Measurements from ENCODE around the gene SPACA7.
"Not testable (repeated sequence)": the region's sequence is repeated elsewhere in the genome, so short reads cannot be mapped to it uniquely, and the experiment has no call there.

Gene SPACA7

GRCh38 chr13:112432734-112433133, 56.6 kb downstream of the SPACA7 start:
- not testable (repeated sequence) for DNase-seq

DNA sequence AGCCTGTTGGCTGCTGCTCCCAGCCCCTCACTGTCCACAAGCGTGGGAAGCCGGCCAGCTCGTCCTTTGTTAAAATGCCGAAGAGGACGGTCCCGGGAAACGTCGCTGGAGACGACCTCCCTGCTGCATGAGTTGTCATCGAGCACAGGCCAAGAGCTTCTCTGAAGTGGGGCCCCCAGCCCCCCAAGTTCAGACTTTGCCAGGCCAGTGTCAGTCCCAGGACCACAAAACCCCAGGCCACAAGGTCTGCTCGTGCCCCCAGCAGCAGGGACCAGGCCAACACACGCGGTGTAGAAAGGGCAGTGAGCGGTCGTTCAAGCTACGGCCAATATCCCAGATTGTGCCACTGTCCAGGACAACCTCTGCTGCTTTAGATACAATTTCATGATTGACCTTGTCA, 57.4 kb downstream of the SPACA7 start:
- not testable (repeated sequence) for DNase-seq

- DNase-seq = no peak
Observed at GRCh38 chr13:112434032-112434431, 57.9 kb downstream of the SPACA7 start.

- DNase-seq = no peak
Observed at GRCh38 chr13:112434937-112435523, 58.9 kb downstream of the SPACA7 start.

DNA sequence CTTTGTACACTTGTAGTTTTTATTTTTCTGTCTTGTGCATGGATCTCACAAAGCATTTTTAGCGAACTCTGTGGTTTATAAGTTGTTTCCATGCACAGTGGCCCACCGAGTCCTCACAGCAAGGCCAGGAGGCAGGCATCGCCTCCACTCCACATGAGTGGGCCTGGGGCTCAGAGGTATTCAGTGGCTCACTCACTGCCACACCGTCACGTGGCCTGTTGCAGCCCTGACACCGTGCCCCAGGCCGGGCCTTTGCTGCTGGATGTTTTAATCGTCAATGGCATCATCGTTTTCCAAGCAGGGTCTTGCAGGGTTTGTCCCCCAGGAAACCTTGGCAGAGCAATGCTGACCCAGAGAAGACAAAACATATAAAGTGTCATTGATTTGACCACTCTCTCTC, 59.8 kb downstream of the SPACA7 start:
- no peak for DNase-seq

- DNase-seq = no peak
Observed at GRCh38 chr13:112438094-112438493, 61.9 kb downstream of the SPACA7 start.

GRCh38 chr13:112438515-112438914, 62.4 kb downstream of the SPACA7 start:
- DNase-seq = no peak

DNA sequence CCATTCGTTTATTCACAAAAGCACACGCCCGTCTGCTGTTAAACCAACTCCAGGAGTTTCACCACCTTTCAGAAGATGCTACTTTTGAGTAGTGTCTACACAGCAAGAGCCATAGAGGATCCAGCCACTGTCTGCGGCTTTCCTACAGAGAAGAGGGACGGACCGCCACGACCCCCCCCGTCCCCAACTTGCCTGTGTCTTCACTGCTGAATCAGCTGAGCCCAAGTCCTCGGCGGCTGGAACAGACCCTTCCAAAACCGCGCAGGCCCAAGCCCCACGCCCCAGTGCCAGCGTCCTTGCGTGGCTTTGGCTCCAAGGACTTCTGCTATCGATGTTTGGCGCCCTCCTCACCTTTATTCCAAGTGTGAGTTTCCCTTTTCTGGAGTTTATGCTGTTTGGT, 65.1 kb downstream of the SPACA7 start:
- no peak for DNase-seq

DNA sequence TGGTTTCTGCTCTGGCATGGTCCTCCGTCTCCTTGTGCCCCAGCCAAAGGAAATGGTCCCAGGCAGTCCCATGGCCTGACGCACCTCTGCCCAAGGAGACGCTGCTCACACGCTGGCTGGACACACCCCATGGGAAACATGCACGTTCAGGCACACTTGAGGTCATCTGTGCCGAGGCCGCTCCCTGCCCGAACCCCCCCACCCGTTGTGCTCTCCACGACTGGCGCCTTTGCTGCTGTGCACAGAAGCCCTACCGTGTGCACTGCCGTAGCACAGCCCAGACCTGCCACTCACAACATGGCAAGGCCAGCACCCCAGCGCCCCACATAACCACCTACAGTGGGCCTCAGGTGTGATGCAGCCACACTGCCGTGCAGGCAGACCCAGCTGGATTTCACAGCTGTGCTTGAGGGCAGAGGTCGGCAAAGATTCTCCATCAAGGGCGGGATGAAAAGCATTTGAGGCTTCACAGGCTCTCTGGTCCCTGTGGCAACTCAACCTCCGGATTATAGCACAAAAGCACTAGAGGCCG, 65.7 kb downstream of the SPACA7 start:
- no peak for DNase-seq

DNA sequence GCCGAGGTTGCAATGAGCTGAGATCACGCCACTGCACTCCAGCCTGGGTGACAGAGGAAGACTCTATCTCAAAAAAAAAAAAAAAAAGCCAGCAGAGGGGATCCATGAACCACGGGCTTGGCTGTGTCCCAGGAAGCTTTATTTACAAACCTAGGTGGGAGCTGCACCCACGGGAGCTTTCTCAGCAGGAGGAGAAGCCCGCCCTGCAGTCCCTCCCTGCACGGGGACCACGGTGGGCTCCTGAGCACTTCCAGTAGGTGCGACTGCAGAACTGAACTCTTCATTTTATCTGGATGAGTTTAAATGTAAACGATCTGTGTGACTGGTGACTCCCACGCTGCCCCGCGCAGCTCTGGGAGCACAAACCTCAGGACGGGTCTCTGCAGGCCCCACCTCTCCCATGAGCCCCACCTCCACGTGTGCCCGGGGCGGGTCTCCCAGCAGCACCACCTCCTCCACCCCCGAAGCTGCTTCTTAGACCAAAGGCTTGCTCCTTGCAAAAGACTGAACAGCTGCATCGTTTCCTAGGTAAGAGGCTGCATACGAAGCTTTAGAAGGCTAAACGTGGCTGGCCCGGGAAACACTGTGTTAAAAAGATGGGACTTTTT, 66.4 kb downstream of the SPACA7 start:
- DNase-seq = no peak

- DNase-seq = no peak
Observed at GRCh38 chr13:112443191-112443994, 67.2 kb downstream of the SPACA7 start.

GRCh38 chr13:112443995-112444311, 67.8 kb downstream of the SPACA7 start:
- DNase-seq = no peak

DNA sequence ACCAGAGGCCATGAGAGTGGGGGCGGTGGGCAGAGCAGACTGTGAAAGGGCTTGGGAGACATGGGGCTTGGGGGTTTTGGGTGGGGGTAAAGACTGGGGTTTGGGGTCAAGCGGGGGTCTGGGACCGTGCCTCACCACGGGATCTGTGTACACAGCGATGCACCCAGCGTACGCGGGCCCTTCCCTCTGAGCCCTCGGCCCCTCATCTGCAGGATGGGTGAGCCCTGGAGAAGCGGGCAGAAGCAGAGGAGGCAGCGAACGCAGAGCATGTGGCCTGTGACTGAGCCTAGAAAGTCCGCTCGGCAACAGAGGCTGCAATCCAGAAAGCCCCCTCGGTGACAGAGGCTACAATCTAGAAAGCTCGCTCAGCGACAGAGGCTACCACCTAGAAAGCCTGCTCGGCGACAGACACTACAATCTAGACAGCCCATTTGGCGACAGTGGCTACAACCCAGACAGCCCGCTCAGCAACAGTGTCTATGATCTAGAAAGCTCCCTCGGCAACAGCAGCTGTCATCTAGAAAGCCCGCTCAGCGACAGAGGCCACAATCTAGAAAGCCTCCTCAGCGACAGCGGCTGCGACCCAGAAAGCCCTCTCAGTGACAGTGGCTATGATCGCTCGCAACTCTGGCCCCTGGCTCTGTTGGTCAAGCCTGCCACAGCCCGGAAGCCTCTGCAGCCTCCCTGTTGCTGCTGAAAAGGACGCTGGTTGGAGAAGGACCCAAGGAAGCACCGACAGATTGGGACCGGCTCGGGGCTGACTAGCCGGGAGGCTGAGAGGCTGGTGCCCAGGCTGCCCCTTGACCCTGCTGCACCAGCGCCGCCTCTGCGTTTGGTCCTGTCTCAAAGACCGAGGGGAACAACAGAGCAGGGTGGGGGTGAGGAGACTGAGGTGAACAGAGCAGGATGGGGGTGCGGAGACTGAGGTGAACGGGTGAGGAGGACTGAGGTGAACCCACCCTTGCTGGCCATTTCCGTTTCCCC, 68.6 kb downstream of the SPACA7 start:
- no peak for DNase-seq

DNA sequence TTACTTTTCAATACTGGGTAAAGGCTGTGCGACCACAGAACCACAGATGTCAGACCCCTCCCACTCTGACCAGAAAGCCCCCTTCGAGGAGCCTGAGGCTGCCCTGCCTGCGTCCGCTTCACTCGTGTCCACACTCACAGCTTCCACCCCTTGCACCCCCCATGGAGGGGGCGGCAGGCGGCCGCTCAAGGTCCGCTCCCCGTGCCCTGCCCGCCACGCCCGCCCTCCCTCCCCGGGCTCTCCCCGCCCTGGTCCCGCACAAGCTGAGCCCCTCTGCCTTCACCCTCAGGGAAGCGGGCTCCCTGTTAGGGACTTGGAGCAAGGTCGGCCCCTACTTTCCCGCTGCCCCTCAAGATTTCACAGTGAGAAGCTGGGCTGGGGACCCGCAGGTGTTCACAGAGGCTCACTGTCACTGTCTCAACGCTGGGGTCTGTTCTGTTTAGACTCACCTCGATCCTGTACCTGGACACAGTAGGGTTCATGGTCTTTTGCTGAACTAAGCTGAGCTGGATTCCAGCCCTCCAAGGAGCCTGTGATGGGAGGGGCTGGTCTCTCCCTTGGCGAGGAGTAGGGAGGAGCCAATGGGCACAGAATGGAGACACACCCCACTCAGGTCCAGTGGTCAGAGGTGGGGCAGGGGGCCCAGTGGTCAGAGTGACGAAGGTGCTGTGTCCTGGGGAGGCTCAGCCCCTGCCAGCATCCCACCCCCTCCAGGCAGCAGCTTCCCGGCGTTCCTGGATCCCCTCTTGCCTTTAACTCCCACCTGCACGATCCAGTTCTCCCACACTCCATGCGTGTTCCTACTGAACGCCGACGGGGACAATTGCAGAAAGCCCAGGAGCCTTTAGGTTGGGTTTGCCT, 69.5 kb downstream of the SPACA7 start:
- DNase-seq = no peak

GRCh38 chr13:112446347-112446861, 70.2 kb downstream of the SPACA7 start:
- DNase-seq = no peak

GRCh38 chr13:112446867-112447266, 70.7 kb downstream of the SPACA7 start:
- no peak for DNase-seq

DNA sequence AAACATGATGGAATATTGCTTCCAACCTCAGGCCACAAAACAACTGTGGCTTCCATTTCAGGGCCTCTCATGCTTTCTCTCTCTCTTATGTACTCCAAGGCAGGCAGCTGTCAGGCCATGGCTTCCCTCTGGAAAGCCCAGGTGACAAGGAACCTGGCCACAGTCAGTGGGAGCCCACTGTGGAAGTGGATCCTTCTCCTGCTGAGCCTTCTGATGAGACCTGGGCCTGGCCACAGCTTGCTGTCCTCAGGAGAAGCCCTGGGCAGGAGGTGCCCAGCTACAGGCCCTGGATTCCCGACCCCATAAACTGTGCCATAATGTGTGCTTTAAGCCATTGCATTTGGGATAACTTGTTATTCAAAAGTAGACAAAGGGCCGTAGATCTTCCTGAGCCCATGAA, 71.2 kb downstream of the SPACA7 start:
- DNase-seq = no peak

DNA sequence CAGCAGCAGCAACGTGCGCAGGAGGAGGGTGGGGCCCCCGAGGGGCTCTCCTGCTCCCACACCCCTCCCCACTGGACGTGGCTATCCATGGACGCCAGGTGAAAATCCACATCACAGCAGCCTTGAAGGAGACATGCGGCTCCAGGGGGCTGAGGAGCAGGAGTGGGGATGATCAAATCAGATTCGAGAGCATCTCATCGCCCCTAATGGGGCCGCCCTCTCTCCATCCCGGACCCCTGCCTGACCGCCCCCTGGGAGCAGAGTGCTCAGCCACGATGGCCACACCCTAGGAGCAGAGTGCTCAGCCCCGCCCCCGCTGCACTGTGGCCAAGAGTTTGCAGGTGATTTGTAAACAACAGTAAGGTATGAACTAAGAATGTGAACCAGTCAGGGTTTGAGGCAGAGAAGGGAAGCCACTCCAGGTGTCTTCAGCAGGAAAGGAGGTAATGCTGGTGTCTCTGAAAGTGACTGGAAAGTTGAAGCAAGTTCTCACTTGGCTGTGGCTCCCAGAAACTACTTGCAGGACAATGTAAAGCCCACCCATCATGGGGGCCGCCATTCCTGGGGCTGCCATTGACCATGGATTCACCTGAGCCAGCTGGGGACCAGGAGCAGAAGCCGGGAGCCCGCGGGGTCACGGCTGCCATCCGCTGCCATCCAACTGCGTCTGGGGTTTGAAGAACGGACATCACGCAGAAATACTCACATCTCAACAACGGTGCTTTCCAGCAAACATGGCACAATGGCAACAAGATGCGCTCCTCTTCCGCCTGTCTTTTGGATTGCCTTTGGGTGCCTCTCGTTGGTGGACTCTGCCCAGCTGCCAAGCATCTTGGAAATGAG, 71.8 kb downstream of the SPACA7 start:
- no peak for DNase-seq

- DNase-seq = no peak
Observed at GRCh38 chr13:112448621-112449544, 72.7 kb downstream of the SPACA7 start.

GRCh38 chr13:112449545-112449930, 73.4 kb downstream of the SPACA7 start:
- no peak for DNase-seq

All from CD4-positive, alpha-beta T cell treated with Interleukin-15 for 1 hour (primary cell).